ENCODE results near the gene P2RX1.

- TF ChIP-seq POLR2AphosphoS5 (IDR thresholded peaks at IDR 0.05; ENCODE audit: low read depth, low read length), result no peak
- no peak for TF ChIP-seq TAF1 (IDR thresholded peaks at IDR 0.05; ENCODE audit: borderline replicate concordance, insufficient read depth, low read length)
Observed at GRCh38 chr17:3852561-3852960, 63.7 kb downstream of the P2RX1 start.
